Right atrium auricular region (tissue), 2 donors: Measurements from ENCODE around the gene MGA. TPM values are rescaled to one million over a fixed set of nuclear protein-coding genes. Genes with fewer than 3 reads are reported as not detected.
"Not testable (repeated sequence)": the region's sequence is repeated elsewhere in the genome, so short reads cannot be mapped to it uniquely, and the experiment has no call there.

Source experiments
- DNase-seq: peaks from one replicate; pipeline ENCODE4 v3.0.0-alpha.2; 2019; ENCODE audit warnings: low spot score
- H3K27ac ChIP-seq, 2 donors: fragments of 200-600 bp; sonication (generic); 1 replicate in 1 of 2; 2 replicates in 1 of 2; pipeline ENCODE4 v1.5.1; 2016 to 2019
- H3K27me3 ChIP-seq, 2 donors: fragments of 200-600 bp; sonication (generic); one replicate each; pipeline versions ENCODE4 v1.5.1 to v1.6.0; 2017 to 2019
- H3K36me3 ChIP-seq: fragments of 200-600 bp; sonication (generic); one replicate; pipeline ENCODE4 v1.5.1; 2016
- H3K4me1 ChIP-seq, 2 donors: fragments of 200-600 bp; sonication (generic); one replicate each; pipeline versions ENCODE4 v1.5.1 to v1.6.0; 2017 to 2019
- H3K4me3 ChIP-seq, 2 donors: fragments of 200-600 bp; sonication (generic); 1 replicate in 1 of 2; 2 replicates in 1 of 2; pipeline ENCODE4 v1.5.1; 2017 to 2019; ENCODE audit warnings: mild to moderate bottlenecking in 1 of 2, moderate library complexity in 1 of 2
- H3K9me3 ChIP-seq, 2 donors: fragments of 200-600 bp; sonication (generic); one replicate each; pipeline ENCODE4 v1.5.1; 2019
- total RNA-seq, 2 donors: library from RNA; depleted of rRNA; stranded (reverse); fragments of >200 nt; gene quantifications; one replicate each; pipeline ENCODE4 v1.1.0, GENCODE V29; 2016
- TF ChIP-seq, protein P1 (sequence below), 2 donors: fragments of 200-600 bp; sonication (generic); IDR thresholded peaks; one replicate each; pipeline ENCODE4 v1.5.1; 2019; ENCODE audit warnings: antibody characterized with exemption in 2 of 2

The MGA gene
- total RNA-seq, 2 donors from 2014 or later: 40.1 to 40.3 TPM

GRCh38 chr15:41716864-41717263 is 56.7 kb downstream of the MGA start:
- H3K4me3 ChIP-seq: no peak overlapping the region
- H3K4me1 ChIP-seq: no peaks in the 10 kb centered on the region
- DNase-seq: no peak
- H3K36me3 ChIP-seq: peaks cover 9% of the 10 kb centered on the region
- H3K9me3 ChIP-seq: no peaks in the 10 kb centered on the region
- no peak overlapping the region for H3K27ac ChIP-seq
- H3K27me3 ChIP-seq: no peaks in the 10 kb centered on the region
- TF ChIP-seq, protein P1, sequence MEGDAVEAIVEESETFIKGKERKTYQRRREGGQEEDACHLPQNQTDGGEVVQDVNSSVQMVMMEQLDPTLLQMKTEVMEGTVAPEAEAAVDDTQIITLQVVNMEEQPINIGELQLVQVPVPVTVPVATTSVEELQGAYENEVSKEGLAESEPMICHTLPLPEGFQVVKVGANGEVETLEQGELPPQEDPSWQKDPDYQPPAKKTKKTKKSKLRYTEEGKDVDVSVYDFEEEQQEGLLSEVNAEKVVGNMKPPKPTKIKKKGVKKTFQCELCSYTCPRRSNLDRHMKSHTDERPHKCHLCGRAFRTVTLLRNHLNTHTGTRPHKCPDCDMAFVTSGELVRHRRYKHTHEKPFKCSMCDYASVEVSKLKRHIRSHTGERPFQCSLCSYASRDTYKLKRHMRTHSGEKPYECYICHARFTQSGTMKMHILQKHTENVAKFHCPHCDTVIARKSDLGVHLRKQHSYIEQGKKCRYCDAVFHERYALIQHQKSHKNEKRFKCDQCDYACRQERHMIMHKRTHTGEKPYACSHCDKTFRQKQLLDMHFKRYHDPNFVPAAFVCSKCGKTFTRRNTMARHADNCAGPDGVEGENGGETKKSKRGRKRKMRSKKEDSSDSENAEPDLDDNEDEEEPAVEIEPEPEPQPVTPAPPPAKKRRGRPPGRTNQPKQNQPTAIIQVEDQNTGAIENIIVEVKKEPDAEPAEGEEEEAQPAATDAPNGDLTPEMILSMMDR (IDR thresholded peaks at IDR 0.05): no peak

DNA sequence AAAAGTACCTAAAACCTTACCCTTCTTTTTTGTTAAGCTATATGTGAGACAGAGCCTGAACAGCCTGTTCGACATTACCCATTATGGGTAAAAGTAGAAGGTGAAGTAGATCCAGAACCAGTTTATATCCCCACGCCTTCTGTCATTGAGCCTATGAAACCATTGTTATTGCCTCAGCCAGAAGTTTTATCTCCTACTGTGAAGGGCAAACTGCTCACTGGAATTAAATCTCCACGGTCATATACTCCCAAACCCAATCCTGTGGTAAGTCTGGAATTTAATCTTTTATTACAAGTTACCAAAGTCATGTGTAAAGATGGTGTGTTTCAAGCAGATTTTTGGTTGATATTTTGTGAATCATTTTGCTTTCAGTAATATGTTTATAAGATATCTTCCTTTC is 66.9 kb downstream of the MGA start:
- H3K36me3 ChIP-seq: peaks cover 8% of the 10 kb centered on the region
- no peak overlapping the region for H3K4me3 ChIP-seq
- H3K27me3 ChIP-seq: no peaks in the 10 kb centered on the region
- TF ChIP-seq, protein P1 (IDR thresholded peaks at IDR 0.05): no peak
- H3K9me3 ChIP-seq: no peaks in the 10 kb centered on the region
- H3K4me1 ChIP-seq: no peaks in the 10 kb centered on the region
- no peak for DNase-seq
- no peak overlapping the region for H3K27ac ChIP-seq

DNA sequence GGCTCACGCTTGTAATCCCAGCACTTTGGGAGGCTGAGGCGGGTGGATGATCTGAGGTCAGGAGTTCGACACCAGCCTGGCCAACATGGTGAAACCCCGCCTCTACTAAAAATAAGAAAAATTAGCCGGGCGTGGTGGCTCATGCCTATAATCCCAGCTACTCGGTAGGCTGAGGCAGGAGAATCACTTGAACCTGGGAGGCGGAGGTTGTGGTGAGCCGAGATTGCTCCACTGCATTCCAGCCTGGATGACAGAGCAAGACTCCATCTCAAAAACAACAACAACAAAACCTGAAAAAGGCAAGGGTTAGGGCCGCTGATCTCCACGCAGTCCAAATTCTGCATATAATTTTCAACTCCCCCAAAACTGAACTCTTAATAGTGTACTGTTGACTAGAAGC is 67.9 kb downstream of the MGA start:
- not testable (repeated sequence) for DNase-seq, H3K36me3 ChIP-seq

DNA sequence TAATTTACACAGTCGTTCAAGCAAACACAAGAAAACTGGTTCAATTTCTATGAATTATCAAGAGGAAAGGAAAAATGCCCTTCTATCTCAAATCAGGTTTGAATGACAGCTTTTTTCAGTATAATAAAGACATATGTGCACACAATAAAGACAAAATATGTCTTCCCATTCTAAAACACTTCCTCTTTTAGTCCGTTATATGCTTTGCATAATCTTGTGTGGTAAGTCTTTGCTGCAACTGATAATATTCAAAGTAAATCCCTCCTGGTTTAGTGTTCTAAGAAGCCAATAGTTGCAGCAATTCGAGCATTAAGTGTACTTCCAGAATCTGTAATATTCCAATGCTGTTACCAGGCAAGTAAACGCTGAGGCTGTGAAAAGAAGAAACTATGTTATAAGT is 70.3 kb downstream of the MGA start:
- no peak overlapping the region for H3K4me3 ChIP-seq
- no peaks in the 10 kb centered on the region for H3K9me3 ChIP-seq
- H3K4me1 ChIP-seq: no peaks in the 10 kb centered on the region
- TF ChIP-seq, protein P1 (IDR thresholded peaks at IDR 0.05): no peak
- H3K27me3 ChIP-seq: no peaks in the 10 kb centered on the region
- no peak for DNase-seq
- no peak overlapping the region for H3K27ac ChIP-seq
- H3K36me3 ChIP-seq: peaks cover 24% of the 10 kb centered on the region

More for the DNA sequence above, 67.9 kb downstream of the MGA start:
- not testable (repeated sequence) for H3K4me1 ChIP-seq, H3K4me3 ChIP-seq, H3K27me3 ChIP-seq, H3K27ac ChIP-seq, H3K9me3 ChIP-seq

- DNase-seq: no peak
- H3K27ac ChIP-seq: no peak overlapping the region
- TF ChIP-seq, protein P1 (IDR thresholded peaks at IDR 0.05): no peak
- no peaks in the 10 kb centered on the region for H3K4me1 ChIP-seq
- no peaks in the 10 kb centered on the region for H3K27me3 ChIP-seq
- peaks cover 41% of the 10 kb centered on the region for H3K36me3 ChIP-seq
- H3K4me3 ChIP-seq: no peak overlapping the region
- no peaks in the 10 kb centered on the region for H3K9me3 ChIP-seq
These were observed 72.3 kb downstream of the MGA start for GRCh38 chr15:41732483-41732882.

- H3K9me3 ChIP-seq: no peaks in the 10 kb centered on the region
- H3K36me3 ChIP-seq: peaks cover 46% of the 10 kb centered on the region
- no peaks in the 10 kb centered on the region for H3K27me3 ChIP-seq
- no peak overlapping the region for H3K27ac ChIP-seq
- TF ChIP-seq, protein P1 (IDR thresholded peaks at IDR 0.05): no peak
- no peak for DNase-seq
- H3K4me1 ChIP-seq: no peaks in the 10 kb centered on the region
- no peak overlapping the region for H3K4me3 ChIP-seq
These were observed 73.9 kb downstream of the MGA start for GRCh38 chr15:41734079-41734478.
